Measurements from ENCODE around the gene SERPINA3. TPM values are rescaled to one million over a fixed set of nuclear protein-coding genes. Genes with fewer than 3 reads are reported as not detected.

The SERPINA3 gene
- total RNA-seq, 2 experiments from 2014 or later: not detected

DNA sequence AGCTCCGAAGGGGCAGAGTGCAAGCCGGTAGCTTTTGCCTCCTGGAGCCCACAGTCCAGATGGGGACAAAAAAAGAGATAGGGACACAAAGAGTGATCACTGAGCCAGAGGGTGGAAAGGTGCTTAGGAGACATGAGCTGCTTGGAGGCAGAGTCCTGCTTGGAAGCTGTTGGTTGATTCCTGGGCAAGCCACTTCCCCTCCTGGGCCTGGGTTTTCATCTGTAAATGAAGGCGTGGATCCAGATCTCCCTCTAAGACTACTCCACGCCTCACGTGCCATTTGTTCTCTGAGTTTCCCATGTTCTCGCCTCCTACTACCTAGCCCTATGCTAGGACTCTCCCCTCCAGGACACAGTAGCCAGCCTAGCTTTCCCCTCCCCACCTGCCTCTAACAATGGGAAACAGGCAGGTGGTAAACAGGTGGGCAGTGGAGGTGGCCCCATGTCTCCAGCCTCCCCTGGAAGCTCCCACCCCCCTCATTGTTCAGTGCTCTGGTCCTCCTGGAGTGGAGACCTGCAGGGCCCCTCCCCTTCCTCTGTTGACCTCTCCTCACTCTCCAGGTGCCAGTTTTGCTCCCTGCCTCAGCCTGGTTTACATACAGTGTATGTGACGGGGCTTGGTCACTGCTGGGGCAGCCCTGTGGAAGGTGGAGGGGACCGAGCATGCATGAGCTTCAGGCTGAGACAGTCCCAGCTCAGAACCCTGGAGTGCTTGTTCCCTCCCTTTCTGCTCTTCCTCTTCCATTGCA lies 3.8 kb downstream of the SERPINA3 start:
- H3K9me3 Mint-ChIP-seq: peaks cover 18% of the 10 kb centered on the region
- H3K27ac Mint-ChIP-seq: no peak overlapping the region
- H3K4me3 Mint-ChIP-seq: no peak overlapping the region
- DNase-seq: no peak
- H3K4me1 Mint-ChIP-seq: no peaks in the 10 kb centered on the region
- no peaks in the 10 kb centered on the region for H3K36me3 Mint-ChIP-seq
- peaks cover 3% of the 10 kb centered on the region for H3K27me3 Mint-ChIP-seq

DNA sequence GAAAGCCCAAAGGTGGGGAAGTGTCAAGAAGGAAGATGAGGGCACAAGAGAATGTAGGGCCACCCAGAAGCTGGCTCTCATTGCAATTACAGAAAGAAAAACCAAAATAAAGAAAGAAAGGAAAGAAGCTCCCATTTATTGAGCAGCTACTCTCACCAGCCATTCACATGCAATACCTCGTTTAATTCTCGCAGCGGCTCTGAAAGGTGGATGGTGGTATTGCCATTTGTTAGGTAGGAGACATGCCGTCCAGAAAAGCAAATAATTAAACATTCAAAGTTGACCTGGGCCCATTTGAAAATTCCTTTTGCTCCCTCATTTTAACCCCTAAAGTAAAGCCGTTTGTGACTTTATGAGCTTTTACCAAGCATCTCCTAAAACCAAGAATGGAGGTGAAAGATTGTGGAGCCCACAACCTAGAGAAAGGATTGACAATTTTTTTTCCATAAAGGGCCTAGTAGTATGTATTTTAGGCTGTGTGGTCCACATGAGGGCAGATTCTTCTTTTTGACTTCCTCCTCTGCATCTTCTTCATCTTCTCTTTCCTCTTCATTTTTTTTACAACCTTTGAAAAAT lies 5.3 kb downstream of the SERPINA3 start:
- Mint-ChIP-seq H3K36me3 (no peaks in the 10 kb centered on the region), H3K9me3 (peaks cover 18% of the 10 kb centered on the region), H3K27me3 (peaks cover 3% of the 10 kb centered on the region), H3K27ac (no peak overlapping the region), H3K4me1 (no peaks in the 10 kb centered on the region), H3K4me3 (no peak overlapping the region)
- no peak for DNase-seq

DNA sequence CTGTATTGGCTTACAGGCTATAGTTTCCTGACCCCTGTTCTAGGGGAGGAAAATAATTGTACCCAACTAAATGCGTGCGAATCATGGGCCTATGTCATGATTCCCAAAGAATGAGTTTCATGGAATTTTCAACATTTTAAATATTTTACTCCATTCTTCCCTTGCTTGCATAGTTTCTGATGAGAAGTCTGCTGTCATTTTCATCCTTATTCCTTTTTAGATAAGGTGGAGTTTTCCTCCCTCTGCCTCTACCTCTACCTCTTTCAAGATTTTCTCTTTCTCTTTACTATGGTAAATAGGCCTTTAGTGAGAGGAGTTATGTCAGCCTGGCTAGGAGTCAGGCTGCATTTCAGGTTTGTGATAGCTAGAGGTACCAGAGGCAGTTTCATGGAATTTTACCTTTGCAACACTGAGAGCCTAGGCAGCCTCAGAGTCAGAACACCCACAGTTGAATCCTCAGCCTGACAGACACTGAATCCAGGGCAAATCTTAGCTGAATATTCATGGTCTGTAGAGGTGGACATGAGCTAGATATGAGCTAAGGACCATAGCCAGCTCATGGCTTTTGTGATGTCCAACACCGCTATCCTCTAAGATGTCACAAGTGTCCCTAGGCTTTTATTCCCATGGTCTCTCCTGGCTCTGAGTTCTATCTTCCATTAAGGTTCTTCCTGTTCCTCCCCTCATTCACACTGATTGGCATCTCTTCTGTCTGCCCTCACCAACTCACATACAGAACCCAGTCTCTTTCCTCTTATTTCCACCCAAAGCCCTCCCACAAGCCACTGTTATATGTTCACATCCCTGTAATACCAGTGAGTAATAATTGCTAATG lies 6.0 kb downstream of the SERPINA3 start:
- Mint-ChIP-seq H3K4me1 (no peaks in the 10 kb centered on the region), H3K27me3 (peaks cover 3% of the 10 kb centered on the region), H3K9me3 (peaks cover 18% of the 10 kb centered on the region), H3K4me3 (no peak overlapping the region), H3K36me3 (no peaks in the 10 kb centered on the region), H3K27ac (no peak overlapping the region)
- DNase-seq: no peak

DNA sequence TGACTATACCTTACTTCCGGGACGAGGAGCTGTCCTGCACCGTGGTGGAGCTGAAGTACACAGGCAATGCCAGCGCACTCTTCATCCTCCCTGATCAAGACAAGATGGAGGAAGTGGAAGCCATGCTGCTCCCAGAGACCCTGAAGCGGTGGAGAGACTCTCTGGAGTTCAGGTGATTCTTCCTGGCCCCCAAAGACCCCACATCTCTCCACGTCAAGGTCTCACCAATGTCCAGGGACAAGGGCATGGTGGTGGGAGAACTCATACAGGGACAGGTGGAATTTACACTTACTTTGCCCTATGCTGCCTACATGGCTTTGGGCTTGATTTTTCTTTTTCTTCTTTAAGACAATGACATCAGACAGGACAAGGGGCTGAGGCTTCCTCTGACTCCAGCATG lies 7.1 kb downstream of the SERPINA3 start:
- Mint-ChIP-seq H3K27ac (no peak overlapping the region), H3K9me3 (peaks cover 18% of the 10 kb centered on the region), H3K4me3 (no peak overlapping the region), H3K36me3 (no peaks in the 10 kb centered on the region), H3K27me3 (peaks cover 3% of the 10 kb centered on the region), H3K4me1 (no peaks in the 10 kb centered on the region)
- DNase-seq: no peak

DNA sequence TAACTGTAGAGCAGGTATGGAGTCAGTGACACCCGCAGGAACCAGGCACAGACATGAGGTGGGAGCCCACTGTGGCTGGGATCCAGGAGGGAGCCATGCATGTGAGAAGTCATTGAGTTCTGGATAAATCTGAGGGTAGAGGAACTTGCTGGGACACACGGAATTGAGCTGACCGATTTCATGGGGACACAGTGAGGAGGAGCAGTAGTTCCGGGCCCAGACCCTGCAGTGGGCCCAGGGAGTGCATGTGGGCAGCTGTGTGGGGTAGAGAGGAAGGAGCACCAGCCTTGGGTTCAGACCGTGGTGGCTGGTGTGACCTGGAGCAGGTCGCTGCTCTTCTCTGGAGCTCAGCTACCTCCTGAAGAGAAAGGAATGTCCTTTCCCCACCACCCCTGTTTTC lies 8.4 kb downstream of the SERPINA3 start:
- Mint-ChIP-seq H3K27me3 (peaks cover 3% of the 10 kb centered on the region), H3K4me3 (no peak overlapping the region)
- DNase-seq: no peak

DNA sequence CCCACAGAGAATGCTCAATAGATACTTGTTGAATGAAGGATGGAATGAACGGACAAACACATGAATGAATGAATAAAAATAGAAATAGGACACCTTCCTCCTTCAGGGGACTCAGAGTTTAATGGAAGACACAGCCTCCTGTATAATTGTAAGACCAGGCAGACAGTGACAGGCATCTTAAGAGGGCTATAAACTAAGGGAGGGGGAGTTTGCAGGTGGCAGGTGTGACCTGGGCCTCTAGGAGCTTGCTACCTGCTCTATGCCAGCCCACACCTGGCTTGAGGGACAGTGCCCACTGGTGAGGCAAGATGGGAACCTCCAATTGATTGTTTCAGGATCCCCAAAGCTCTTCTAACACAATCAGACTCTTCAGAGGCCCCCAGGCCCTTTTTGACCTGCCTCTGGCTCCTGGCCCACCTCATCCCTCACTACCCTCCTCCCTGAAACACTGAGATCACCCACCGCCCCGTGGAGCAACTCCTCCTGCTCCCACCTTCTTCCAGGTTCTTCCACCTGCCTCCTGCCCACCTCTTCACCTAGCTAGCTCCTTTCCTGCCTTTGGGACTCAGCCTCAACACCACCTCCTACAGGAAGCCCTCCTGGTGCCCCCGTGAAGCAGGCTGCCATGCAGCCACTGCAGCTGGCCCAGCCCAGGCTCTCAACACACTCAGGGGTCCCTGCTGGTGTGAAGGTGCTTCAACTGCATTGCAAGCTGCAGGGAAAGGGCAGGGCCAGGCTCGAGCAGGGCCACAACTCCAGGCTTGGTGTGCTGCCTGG lies 9.4 kb downstream of the SERPINA3 start:
- H3K9me3 Mint-ChIP-seq: peaks cover 18% of the 10 kb centered on the region
- H3K27ac Mint-ChIP-seq: no peak overlapping the region
- no peaks in the 10 kb centered on the region for H3K4me1 Mint-ChIP-seq
- no peaks in the 10 kb centered on the region for H3K36me3 Mint-ChIP-seq
- no peak for DNase-seq
- H3K27me3 Mint-ChIP-seq: peaks cover 3% of the 10 kb centered on the region
- H3K4me3 Mint-ChIP-seq: no peak overlapping the region

More for the DNA sequence above, 8.4 kb downstream of the SERPINA3 start:
- no peaks in the 10 kb centered on the region for H3K4me1 Mint-ChIP-seq
- H3K9me3 Mint-ChIP-seq: peaks cover 18% of the 10 kb centered on the region
- H3K36me3 Mint-ChIP-seq: no peaks in the 10 kb centered on the region
- no peak overlapping the region for H3K27ac Mint-ChIP-seq

DNA sequence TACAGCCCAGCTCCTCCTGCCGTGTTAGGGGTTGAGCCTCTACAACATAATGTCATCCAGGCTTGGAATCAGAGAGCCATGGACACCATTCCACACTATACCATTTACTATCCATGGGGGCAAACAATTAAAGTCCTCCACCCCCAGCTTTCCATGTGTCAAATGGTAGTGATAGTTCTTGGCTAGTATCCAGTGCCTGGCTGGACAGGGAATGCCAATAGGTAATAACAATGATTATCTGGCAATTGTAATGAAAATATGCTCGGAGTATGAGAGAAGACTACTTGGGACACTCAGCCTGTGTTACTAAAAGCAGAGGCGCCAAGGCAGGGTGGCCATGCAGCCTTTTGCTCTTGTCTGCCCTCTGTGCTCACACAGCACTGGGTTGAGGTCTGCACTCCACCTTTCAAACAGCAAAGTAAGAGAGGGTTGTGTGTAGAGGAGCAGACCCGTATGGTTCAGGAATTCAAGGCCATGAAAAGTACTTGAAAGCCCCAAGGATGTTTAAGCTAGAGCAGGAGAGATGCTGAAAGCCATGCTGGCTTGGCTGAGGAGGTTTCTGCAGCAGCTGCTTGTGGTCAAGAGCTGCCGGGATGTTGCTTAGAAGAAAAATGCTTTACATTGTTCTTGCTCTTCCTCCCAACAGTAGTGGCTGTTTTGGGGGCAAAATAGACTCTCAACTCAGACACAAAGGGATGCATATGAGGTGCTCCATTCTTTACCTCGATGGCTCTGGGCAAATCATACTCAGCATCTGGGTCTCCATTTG lies 10.6 kb downstream of the SERPINA3 start:
- Mint-ChIP-seq H3K4me3 (no peak overlapping the region), H3K27ac (no peak overlapping the region), H3K27me3 (peaks cover 3% of the 10 kb centered on the region), H3K36me3 (no peaks in the 10 kb centered on the region), H3K4me1 (no peaks in the 10 kb centered on the region), H3K9me3 (peaks cover 10% of the 10 kb centered on the region)
- no peak for DNase-seq

DNA sequence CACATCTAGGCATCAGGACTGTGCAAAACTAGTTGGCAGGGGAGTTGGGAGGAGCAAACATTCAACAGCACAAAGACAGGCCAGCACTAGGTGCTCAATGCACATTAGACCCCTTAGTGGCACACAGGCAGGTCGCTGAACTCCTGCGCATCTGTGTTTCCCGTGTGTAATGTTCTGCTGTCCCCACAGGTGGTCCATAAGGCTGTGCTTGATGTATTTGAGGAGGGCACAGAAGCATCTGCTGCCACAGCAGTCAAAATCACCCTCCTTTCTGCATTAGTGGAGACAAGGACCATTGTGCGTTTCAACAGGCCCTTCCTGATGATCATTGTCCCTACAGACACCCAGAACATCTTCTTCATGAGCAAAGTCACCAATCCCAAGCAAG lies 11.2 kb downstream of the SERPINA3 start:
- no peaks in the 10 kb centered on the region for H3K4me1 Mint-ChIP-seq

DNA sequence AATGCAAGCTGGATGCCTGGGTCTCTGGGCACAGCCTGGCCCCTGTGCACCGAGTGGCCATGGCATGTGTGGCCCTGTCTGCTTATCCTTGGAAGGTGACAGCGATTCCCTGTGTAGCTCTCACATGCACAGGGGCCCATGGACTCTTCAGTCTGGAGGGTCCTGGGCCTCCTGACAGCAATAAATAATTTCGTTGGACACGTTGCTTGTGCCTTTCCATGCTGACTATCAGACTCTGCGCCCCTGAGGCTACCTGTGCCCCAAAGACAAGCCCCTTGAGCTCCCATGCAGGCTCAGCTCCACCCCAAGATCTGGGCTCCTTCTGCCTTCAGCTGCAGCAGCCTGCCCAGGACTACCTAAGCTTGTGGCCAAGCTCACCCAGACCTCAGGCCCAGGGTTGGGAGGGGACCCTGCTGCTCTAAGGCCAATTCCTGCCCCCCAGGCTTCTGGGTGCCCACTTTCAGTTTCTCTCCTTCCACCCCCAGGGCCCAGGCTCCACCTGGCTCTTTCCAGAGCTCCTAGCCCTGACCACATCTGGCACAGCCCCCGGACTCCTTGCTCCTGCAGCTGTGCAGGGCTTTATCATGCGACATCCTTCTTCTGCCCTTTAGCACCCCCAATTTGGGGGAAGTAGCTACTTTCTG lies 11.8 kb downstream of the SERPINA3 start:
- Mint-ChIP-seq H3K9me3 (peaks cover 2% of the 10 kb centered on the region), H3K4me3 (no peak overlapping the region), H3K36me3 (no peaks in the 10 kb centered on the region), H3K4me1 (no peaks in the 10 kb centered on the region), H3K27me3 (no peaks in the 10 kb centered on the region), H3K27ac (no peak overlapping the region)
- no peak for DNase-seq

More for the DNA sequence above, 11.2 kb downstream of the SERPINA3 start:
- H3K4me3 Mint-ChIP-seq: no peak overlapping the region
- peaks cover 3% of the 10 kb centered on the region for H3K27me3 Mint-ChIP-seq
- H3K9me3 Mint-ChIP-seq: peaks cover 8% of the 10 kb centered on the region
- no peak overlapping the region for H3K27ac Mint-ChIP-seq
- H3K36me3 Mint-ChIP-seq: no peaks in the 10 kb centered on the region
- DNase-seq: no peak

DNA sequence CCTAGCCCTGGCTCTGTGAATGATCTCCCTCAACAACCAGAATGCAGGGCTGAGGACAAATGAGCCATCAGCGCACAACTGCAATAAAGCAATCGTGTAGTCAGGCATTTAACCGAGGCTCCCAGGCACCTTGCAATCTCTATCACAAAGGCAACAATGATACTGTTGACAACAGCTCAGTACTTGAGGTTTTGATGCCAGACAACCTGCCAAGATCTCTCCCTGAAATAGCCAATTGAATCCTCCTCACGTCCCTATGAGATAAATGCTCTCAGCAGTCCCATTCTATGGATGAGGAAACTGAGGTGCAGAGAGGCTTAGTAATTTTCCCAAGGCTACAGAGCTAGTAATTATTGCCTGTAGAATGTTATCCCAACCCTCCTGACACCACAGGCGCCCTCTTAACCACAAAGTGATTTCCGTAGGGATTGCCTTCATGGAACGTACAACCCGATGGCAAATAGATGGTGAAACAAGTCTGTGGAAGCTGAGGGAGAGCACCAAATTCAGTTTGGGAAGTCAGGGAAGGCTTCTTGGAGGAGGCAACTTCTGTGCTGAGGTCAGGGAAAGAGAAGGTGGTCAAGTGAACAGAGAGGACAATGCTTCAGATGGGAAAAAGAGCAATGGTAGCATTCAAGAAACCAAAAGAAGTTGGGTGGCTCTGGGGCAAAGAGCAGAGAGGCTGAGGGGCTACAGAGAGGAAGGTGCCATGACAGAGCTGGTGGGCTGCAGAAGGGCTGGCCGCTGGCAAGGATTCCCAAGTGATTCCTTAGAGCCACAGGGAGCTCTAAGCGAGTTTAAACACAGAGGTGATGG lies 12.6 kb downstream of the SERPINA3 start:
- no peak for DNase-seq
- Mint-ChIP-seq H3K36me3 (no peaks in the 10 kb centered on the region), H3K9me3 (peaks cover 2% of the 10 kb centered on the region), H3K27ac (no peak overlapping the region), H3K4me1 (no peaks in the 10 kb centered on the region), H3K4me3 (no peak overlapping the region), H3K27me3 (no peaks in the 10 kb centered on the region)

DNA sequence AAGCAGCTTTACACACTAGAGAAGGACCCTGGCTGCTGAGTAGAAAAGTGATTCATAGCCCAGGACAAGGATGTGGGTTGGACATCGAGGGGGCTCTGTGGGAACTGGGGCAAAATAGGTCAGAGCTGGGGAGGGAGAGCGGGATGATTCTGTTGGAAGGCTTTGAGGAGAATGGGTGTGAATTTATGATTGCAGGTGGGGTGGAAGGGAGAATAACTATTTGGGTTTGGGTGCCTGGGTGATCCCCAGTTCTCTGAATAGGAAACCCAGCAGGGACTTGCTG lies 13.1 kb downstream of the SERPINA3 start:
- Mint-ChIP-seq H3K36me3 (no peaks in the 10 kb centered on the region), H3K4me1 (no peaks in the 10 kb centered on the region), H3K9me3 (no peaks in the 10 kb centered on the region), H3K4me3 (no peak overlapping the region), H3K27me3 (no peaks in the 10 kb centered on the region), H3K27ac (no peak overlapping the region)
- no peak for DNase-seq

DNA sequence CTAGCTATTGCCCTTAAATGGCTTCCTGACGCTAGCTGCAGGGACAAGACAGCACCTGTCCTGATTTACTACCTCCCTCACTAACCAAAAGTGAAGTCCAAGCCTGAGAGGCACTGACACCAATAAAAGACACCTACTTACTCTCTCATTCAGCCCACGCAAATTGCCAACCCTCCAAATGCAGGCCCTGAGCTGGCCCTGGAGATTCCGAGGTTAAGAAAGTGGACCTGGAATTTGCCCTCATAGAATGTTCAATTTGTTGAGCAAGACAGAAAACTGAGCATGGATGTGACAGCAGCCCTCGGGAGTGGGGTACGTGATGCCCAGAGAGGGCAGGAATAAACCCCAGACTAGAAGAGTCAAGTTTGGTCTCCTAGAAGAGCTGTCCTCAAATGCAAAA lies 16.4 kb downstream of the SERPINA3 start:
- Mint-ChIP-seq H3K27ac (no peak overlapping the region), H3K4me3 (no peak overlapping the region), H3K36me3 (no peaks in the 10 kb centered on the region)

DNA sequence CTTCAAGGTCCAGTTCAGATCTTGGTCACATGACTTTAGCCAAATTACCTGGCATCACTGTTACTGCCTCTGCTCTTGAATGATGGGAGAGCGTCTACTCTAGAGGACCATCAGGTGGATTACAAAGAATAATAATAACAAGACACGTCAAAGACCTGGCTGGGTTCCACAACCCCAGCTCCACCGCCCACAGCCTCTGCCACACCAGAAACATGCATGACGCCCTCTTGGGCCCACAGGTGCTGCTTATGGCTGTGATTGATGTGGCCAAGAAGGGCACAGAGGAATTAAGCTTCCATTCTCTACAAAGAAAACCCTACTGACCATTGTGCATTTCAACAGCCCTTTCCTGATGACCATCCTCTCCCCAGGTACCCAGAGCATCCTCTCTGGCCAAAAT lies 18.2 kb downstream of the SERPINA3 start:
- Mint-ChIP-seq H3K36me3 (no peaks in the 10 kb centered on the region), H3K4me1 (no peaks in the 10 kb centered on the region), H3K27me3 (no peaks in the 10 kb centered on the region), H3K4me3 (no peak overlapping the region), H3K27ac (no peak overlapping the region), H3K9me3 (no peaks in the 10 kb centered on the region)
- no peak for DNase-seq

More for the DNA sequence above, 16.4 kb downstream of the SERPINA3 start:
- Mint-ChIP-seq H3K4me1 (no peaks in the 10 kb centered on the region), H3K27me3 (no peaks in the 10 kb centered on the region), H3K9me3 (no peaks in the 10 kb centered on the region)
- DNase-seq: no peak

Data from activated naive CD8-positive, alpha-beta T cell treated with anti-CD3 and anti-CD28 coated beads for 36 hours (primary cell).